ENCODE results near the gene FSHR. TPM values are rescaled to one million over a fixed set of nuclear protein-coding genes. Genes with fewer than 3 reads are reported as not detected.

Gene FSHR
- total RNA-seq, 4 donors from 2014 or later, result not detected

GRCh38 chr2:49113046-49113445 is 41.3 kb downstream of the FSHR start:
- no peak overlapping the region for H3K4me3 ChIP-seq
- WGBS, 2 donors (ENCODE audit: low coverage in 1 of 2), result 73 to 87% methylated on average over 2 of the region's 2 CpGs
- no peak overlapping the region for H3K27ac ChIP-seq
- in situ Hi-C loops (cut with MboI; ENCODE audit: low pct_ligation_motif_present in 1 of 4, low pct_unique_long_range_greater_than_20kb in 1 of 4, low sequenced_read_pairs in 3 of 4) (no loop called here), intact Hi-C loops (cut with DNase I; ENCODE audit: low total_unique reads) (no loop called here)
- no peaks in the 10 kb centered on the region for H3K9me3 ChIP-seq
- no peak for TF ChIP-seq EP300 (IDR thresholded peaks at IDR 0.05; ENCODE audit: low read depth)
- no peak for TF ChIP-seq POLR2A (IDR thresholded peaks at IDR 0.05)
- no peak for TF ChIP-seq POLR2AphosphoS5 (IDR thresholded peaks at IDR 0.05)
- TF ChIP-seq, protein P1, sequence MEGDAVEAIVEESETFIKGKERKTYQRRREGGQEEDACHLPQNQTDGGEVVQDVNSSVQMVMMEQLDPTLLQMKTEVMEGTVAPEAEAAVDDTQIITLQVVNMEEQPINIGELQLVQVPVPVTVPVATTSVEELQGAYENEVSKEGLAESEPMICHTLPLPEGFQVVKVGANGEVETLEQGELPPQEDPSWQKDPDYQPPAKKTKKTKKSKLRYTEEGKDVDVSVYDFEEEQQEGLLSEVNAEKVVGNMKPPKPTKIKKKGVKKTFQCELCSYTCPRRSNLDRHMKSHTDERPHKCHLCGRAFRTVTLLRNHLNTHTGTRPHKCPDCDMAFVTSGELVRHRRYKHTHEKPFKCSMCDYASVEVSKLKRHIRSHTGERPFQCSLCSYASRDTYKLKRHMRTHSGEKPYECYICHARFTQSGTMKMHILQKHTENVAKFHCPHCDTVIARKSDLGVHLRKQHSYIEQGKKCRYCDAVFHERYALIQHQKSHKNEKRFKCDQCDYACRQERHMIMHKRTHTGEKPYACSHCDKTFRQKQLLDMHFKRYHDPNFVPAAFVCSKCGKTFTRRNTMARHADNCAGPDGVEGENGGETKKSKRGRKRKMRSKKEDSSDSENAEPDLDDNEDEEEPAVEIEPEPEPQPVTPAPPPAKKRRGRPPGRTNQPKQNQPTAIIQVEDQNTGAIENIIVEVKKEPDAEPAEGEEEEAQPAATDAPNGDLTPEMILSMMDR (IDR thresholded peaks at IDR 0.05), result no peak
- H3K4me1 ChIP-seq, result no peaks in the 10 kb centered on the region
- DNase-seq, result no peak
- no peaks in the 10 kb centered on the region for H3K36me3 ChIP-seq
- H3K27me3 ChIP-seq, result no peaks in the 10 kb centered on the region

GRCh38 chr2:49111456-49111855 is 42.9 kb downstream of the FSHR start:
- Histone ChIP-seq H3K4me1 (no peaks in the 10 kb centered on the region), H3K4me3 (no peak overlapping the region), H3K27ac (no peak overlapping the region), H3K9me3 (no peaks in the 10 kb centered on the region), H3K36me3 (no peaks in the 10 kb centered on the region), H3K27me3 (no peaks in the 10 kb centered on the region)
- TF ChIP-seq, protein P1 (IDR thresholded peaks at IDR 0.05), result no peak
- TF ChIP-seq POLR2A (IDR thresholded peaks at IDR 0.05), result no peak
- no peak for TF ChIP-seq POLR2AphosphoS5 (IDR thresholded peaks at IDR 0.05)
- TF ChIP-seq EP300 (IDR thresholded peaks at IDR 0.05; ENCODE audit: low read depth), result no peak
- in situ Hi-C loops (cut with MboI; ENCODE audit: low pct_ligation_motif_present in 1 of 4, low pct_unique_long_range_greater_than_20kb in 1 of 4, low sequenced_read_pairs in 3 of 4) (no loop called here), intact Hi-C loops (cut with DNase I; ENCODE audit: low total_unique reads) (no loop called here)
- no peak for DNase-seq
- 89 to 94% methylated on average over 2 to 7 of the region's 7 CpGs for WGBS, 2 donors (ENCODE audit: low coverage in 1 of 2)

- H3K4me3 ChIP-seq, result no peak overlapping the region
- no peak for TF ChIP-seq POLR2AphosphoS5 (IDR thresholded peaks at IDR 0.05)
- no peak for TF ChIP-seq EP300 (IDR thresholded peaks at IDR 0.05; ENCODE audit: low read depth)
- no peak for TF ChIP-seq POLR2A (IDR thresholded peaks at IDR 0.05)
- TF ChIP-seq, protein P1 (IDR thresholded peaks at IDR 0.05), result no peak
- H3K36me3 ChIP-seq, result no peaks in the 10 kb centered on the region
- no peaks in the 10 kb centered on the region for H3K9me3 ChIP-seq
- intact Hi-C loops (cut with DNase I; ENCODE audit: low total_unique reads) (no loop called here), in situ Hi-C loops (cut with MboI; ENCODE audit: low pct_ligation_motif_present in 1 of 4, low pct_unique_long_range_greater_than_20kb in 1 of 4, low sequenced_read_pairs in 3 of 4) (no loop called here)
- H3K4me1 ChIP-seq, result no peaks in the 10 kb centered on the region
- no peak for DNase-seq
- no peak overlapping the region for H3K27ac ChIP-seq
- 82 to 88% methylated on average over 2 of the region's 2 CpGs for WGBS, 2 donors (ENCODE audit: low coverage in 1 of 2)
- H3K27me3 ChIP-seq, result no peaks in the 10 kb centered on the region
Observed at GRCh38 chr2:49111006-49111405, 43.3 kb downstream of the FSHR start.

DNA sequence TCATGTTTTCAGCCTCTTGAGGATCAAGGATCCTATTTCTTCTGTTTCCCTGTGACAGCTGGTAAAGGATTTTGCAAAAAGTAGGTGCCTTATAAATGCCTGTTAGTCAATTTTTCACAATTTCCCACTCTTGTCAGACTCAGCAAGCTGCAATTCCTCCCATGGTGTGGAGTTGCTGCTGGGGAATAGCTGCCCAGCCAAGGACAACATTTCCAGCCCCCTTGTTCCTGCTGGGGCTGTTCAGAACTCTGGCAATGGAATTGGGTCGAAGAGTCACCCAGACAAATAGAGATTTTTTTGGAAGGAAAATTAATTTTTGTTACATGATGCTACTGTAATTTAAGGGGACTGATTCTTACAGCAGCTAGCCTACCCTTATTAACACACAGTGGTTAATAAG is 43.7 kb downstream of the FSHR start:
- H3K9me3 ChIP-seq, result no peaks in the 10 kb centered on the region
- no peak for TF ChIP-seq POLR2A (IDR thresholded peaks at IDR 0.05)
- TF ChIP-seq POLR2AphosphoS5 (IDR thresholded peaks at IDR 0.05), result no peak
- no peak for TF ChIP-seq EP300 (IDR thresholded peaks at IDR 0.05; ENCODE audit: low read depth)
- TF ChIP-seq, protein P1 (IDR thresholded peaks at IDR 0.05), result no peak
- DNase-seq, result no peak
- H3K27ac ChIP-seq, result no peak overlapping the region
- no peaks in the 10 kb centered on the region for H3K4me1 ChIP-seq
- intact Hi-C loops (cut with DNase I; ENCODE audit: low total_unique reads), result no loop called here
- in situ Hi-C loops (cut with MboI; ENCODE audit: low pct_ligation_motif_present in 1 of 4, low pct_unique_long_range_greater_than_20kb in 1 of 4, low sequenced_read_pairs in 3 of 4), result no loop called here
- no peaks in the 10 kb centered on the region for H3K36me3 ChIP-seq
- H3K27me3 ChIP-seq, result no peaks in the 10 kb centered on the region
- no peak overlapping the region for H3K4me3 ChIP-seq
- 80 to 83% methylated on average over 1 of the region's 1 CpG for WGBS, 2 donors (ENCODE audit: low coverage in 1 of 2)
